PC-9 (cell line): ENCODE data around the gene CEBPB. TPM values are rescaled to one million over a fixed set of nuclear protein-coding genes. Genes with fewer than 3 reads are reported as not detected.
A peak's percentile ranks its signal among the peaks of the same experiment; 100 is the strongest.

Source experiments
- BruUV-seq: library from RNA; stranded (reverse); fragments of 400-500 nt; replicated peaks from 2 replicates; lab custom pipeline; 2021; lab: Mats Ljungman, UMichigan
- CTCF ChIA-PET: fragments of 300-600 bp; sonication (Branson Sonifier 250); formaldehyde crosslinking; loops from one replicate; lab custom pipeline; 2022; ENCODE audit warnings: antibody characterized with exemption; lab: Charles Lee
- POLR2A ChIA-PET: fragments of 300-600 bp; sonication (Branson Sonifier 250); formaldehyde crosslinking; loops from one replicate; lab custom pipeline; 2022; ENCODE audit warnings: antibody characterized with exemption; ENCODE audit not compliant: unreplicated experiment; lab: Charles Lee
- DNase-seq, 2 experiments: peaks; one replicate each; pipeline versions ENCODE4 v3.0.0 to v3.0.0-alpha.2; 2015 to 2022; ENCODE audit warnings: mixed read lengths in 1 of 2
- H2AFZ ChIP-seq: fragments of 200-600 bp; sonication (generic); 2 replicates; pipeline ENCODE4 v1.8.1; 2017; ENCODE audit warnings: antibody characterized with exemption
- H3F3A ChIP-seq: fragments of 200-600 bp; sonication (generic); 2 replicates; pipeline ENCODE4 v1.8.1; 2017; ENCODE audit warnings: antibody characterized with exemption, mild to moderate bottlenecking, low read depth; ENCODE audit not compliant: insufficient read depth
- H3K27ac ChIP-seq: fragments of 200-600 bp; sonication (generic); 2 replicates; pipeline ENCODE4 v1.6.1; 2016; ENCODE audit warnings: mixed run types
- H3K27me3 ChIP-seq: fragments of 200-600 bp; sonication (generic); 2 replicates; pipeline ENCODE4 v1.6.1; 2016; ENCODE audit warnings: low read depth, mixed run types; ENCODE audit not compliant: insufficient read depth
- H3K36me3 ChIP-seq: fragments of 200-600 bp; sonication (generic); 2 replicates; pipeline ENCODE4 v1.6.1; 2016; ENCODE audit warnings: low read depth, mixed run types
- H3K4me1 ChIP-seq: fragments of 200-600 bp; sonication (generic); replicated peaks from 2 replicates; pipeline ENCODE4 v1.6.1; 2016; ENCODE audit warnings: mixed run types; ENCODE audit not compliant: insufficient read depth
- H3K4me2 ChIP-seq: fragments of 200-600 bp; sonication (generic); 2 replicates; pipeline ENCODE4 v1.6.1; 2017; ENCODE audit warnings: mixed run types
- H3K4me3 ChIP-seq: fragments of 200-600 bp; sonication (generic); 2 replicates; pipeline ENCODE4 v1.6.1; 2016; ENCODE audit warnings: mixed run types
- H3K79me2 ChIP-seq: fragments of 200-600 bp; sonication (generic); 2 replicates; pipeline ENCODE4 v1.6.1; 2017; ENCODE audit warnings: low read depth, mixed run types
- H3K9me2 ChIP-seq: fragments of 200-600 bp; sonication (generic); 2 replicates; pipeline ENCODE4 v1.8.1; 2017; ENCODE audit warnings: mild to moderate bottlenecking; ENCODE audit not compliant: insufficient read depth
- H3K9me3 ChIP-seq: fragments of 200-600 bp; sonication (generic); 2 replicates; pipeline ENCODE4 v1.8.1; 2016; ENCODE audit warnings: low read depth; ENCODE audit not compliant: insufficient read depth
- H4K20me1 ChIP-seq: fragments of 200-600 bp; sonication (generic); 2 replicates; pipeline ENCODE4 v1.8.1; 2017; ENCODE audit not compliant: insufficient read depth
- CTCF ChIP-seq: fragments of 200-600 bp; sonication (generic); conservative IDR thresholded peaks from 2 replicates; pipeline ENCODE4 v1.6.1; 2017; ENCODE audit warnings: mixed run types, antibody characterized with exemption, mild to moderate bottlenecking, moderate library complexity
- EZH2 ChIP-seq: fragments of 200-600 bp; sonication (generic); IDR thresholded peaks from 2 replicates; pipeline ENCODE4 v1.8.0; 2017; ENCODE audit warnings: antibody characterized with exemption, low read depth
- intact Hi-C: fragments of 100-400 bp; cut with micrococcal nuclease; formaldehyde crosslinking; loops from one replicate; pipeline ENCODE4 v1.10.0; 2022; ENCODE audit not compliant: unreplicated experiment
- total RNA-seq: library from RNA; stranded (reverse); gene quantifications from 2 replicates; pipeline ENCODE4 v1.2.3, GENCODE V29; 2021

CEBPB gene
- total RNA-seq, 1 experiment from 2014 or later, result 112 TPM

- Histone ChIP-seq H4K20me1 (peaks cover 20% of the 10 kb centered on the region), H3K4me1 (peaks cover 33% of the 10 kb centered on the region), H3F3A (peaks cover 81% of the 10 kb centered on the region), H3K4me2 (peak overlapping the region; percentile 98), H2AFZ (no peak overlapping the region), H3K9me2 (no peaks in the 10 kb centered on the region), H3K27ac (peak overlapping the region; percentile 99), H3K27me3 (no peaks in the 10 kb centered on the region), H3K36me3 (peaks cover 29% of the 10 kb centered on the region), H3K4me3 (peak overlapping the region; percentile 88; the same call in 1 of the 2 replicates), H3K79me2 (peaks cover 50% of the 10 kb centered on the region), H3K9me3 (no peaks in the 10 kb centered on the region)
- no TSS peak for BruUV-seq
- intact Hi-C loops, result no loop called here
- TF ChIP-seq EZH2, result no peak
- TF ChIP-seq CTCF, result no peak
- ChIA-PET CTCF (no interaction called here), POLR2A (interaction anchor here (0.6 kb wide), 2 partner anchors 96 to 727 kb away, joined by 4 to 5 read pairs; no protein-coding TSS in a partner anchor)
- peak in 1 of 2 experiments; percentile 36 for DNase-seq
Measured at GRCh38 chr20:50195524-50196120, 5.0 kb downstream of the CEBPB start.

GRCh38 chr20:50196248-50196647, 5.6 kb downstream of the CEBPB start:
- BruUV-seq, result no TSS peak
- H3K36me3 ChIP-seq, result peaks cover 29% of the 10 kb centered on the region
- intact Hi-C loops, result no loop called here
- peak in 1 of 2 experiments; percentile 43 for DNase-seq
- peaks cover 33% of the 10 kb centered on the region for H3K4me1 ChIP-seq
- no peak overlapping the region for H3K4me3 ChIP-seq
- peak overlapping the region; percentile 98 for H3K4me2 ChIP-seq
- no peaks in the 10 kb centered on the region for H3K9me3 ChIP-seq
- no peaks in the 10 kb centered on the region for H3K9me2 ChIP-seq
- peaks cover 87% of the 10 kb centered on the region for H3F3A ChIP-seq
- H4K20me1 ChIP-seq, result peaks cover 20% of the 10 kb centered on the region
- ChIA-PET CTCF (no interaction called here), POLR2A (no interaction called here)
- peaks cover 49% of the 10 kb centered on the region for H3K79me2 ChIP-seq
- H2AFZ ChIP-seq, result no peak overlapping the region
- TF ChIP-seq CTCF, result no peak
- TF ChIP-seq EZH2, result no peak
- H3K27me3 ChIP-seq, result no peaks in the 10 kb centered on the region
- H3K27ac ChIP-seq, result peak overlapping the region; percentile 99

- Histone ChIP-seq H3K36me3 (peaks cover 29% of the 10 kb centered on the region), H3K9me3 (no peaks in the 10 kb centered on the region), H2AFZ (no peak overlapping the region), H3K4me3 (no peak overlapping the region), H3F3A (peaks cover 86% of the 10 kb centered on the region), H3K9me2 (no peaks in the 10 kb centered on the region), H3K4me2 (no peak overlapping the region), H3K27ac (peak overlapping the region; percentile 42), H3K27me3 (no peaks in the 10 kb centered on the region), H4K20me1 (peaks cover 20% of the 10 kb centered on the region), H3K4me1 (peaks cover 33% of the 10 kb centered on the region), H3K79me2 (peaks cover 42% of the 10 kb centered on the region)
- ChIA-PET CTCF (interaction anchor here (0.6 kb wide), 1 partner anchor 79 kb away, joined by 5 read pairs; no protein-coding TSS in a partner anchor), POLR2A (no interaction called here)
- intact Hi-C loops, result no loop called here
- DNase-seq, result peak in 1 of 2 experiments; percentile 21
- no peak for TF ChIP-seq EZH2
- no peak for TF ChIP-seq CTCF
- no TSS peak for BruUV-seq
Measured at GRCh38 chr20:50196896-50197295, 6.3 kb downstream of the CEBPB start.
